Measurements from ENCODE around the gene HEBP2. TPM values are rescaled to one million over a fixed set of nuclear protein-coding genes. Genes with fewer than 3 reads are reported as not detected.

HEBP2 gene
- total RNA-seq, 4 donors from 2014 or later = 71.1 to 105 (median 77.8) TPM

- no peaks in the 10 kb centered on the region for H3K36me3 ChIP-seq
- H3K9me3 ChIP-seq = no peaks in the 10 kb centered on the region
- TF ChIP-seq CTCF (IDR thresholded peaks at IDR 0.05) (no peak), POLR2AphosphoS5 (IDR thresholded peaks at IDR 0.05) (no peak), POLR2A (IDR thresholded peaks at IDR 0.05) (no peak), EP300 (IDR thresholded peaks at IDR 0.05) (no peak)
- no peaks in the 10 kb centered on the region for H3K4me1 ChIP-seq
- no peaks in the 10 kb centered on the region for H3K27me3 ChIP-seq
- WGBS, 2 donors (ENCODE audit: low coverage in 1 of 2) = 90 to 93% methylated on average over 3 of the region's 3 CpGs
- H3K4me3 ChIP-seq = no peak overlapping the region
- no peak for ATAC-seq
- H3K27ac ChIP-seq = no peak overlapping the region
These were observed 17.1 kb upstream of the HEBP2 start for GRCh38 chr6:138386897-138387296.

GRCh38 chr6:138387577-138388368 is 16.2 kb upstream of the HEBP2 start:
- Histone ChIP-seq H3K36me3 (no peaks in the 10 kb centered on the region), H3K4me1 (no peaks in the 10 kb centered on the region), H3K9me3 (no peaks in the 10 kb centered on the region), H3K27me3 (no peaks in the 10 kb centered on the region), H3K27ac (no peak overlapping the region), H3K4me3 (no peak overlapping the region)
- TF ChIP-seq EP300 (IDR thresholded peaks at IDR 0.05) (no peak), CTCF (IDR thresholded peaks at IDR 0.05) (no peak), POLR2AphosphoS5 (IDR thresholded peaks at IDR 0.05) (no peak), POLR2A (IDR thresholded peaks at IDR 0.05) (no peak)
- no peak for ATAC-seq
- 84 to 92% methylated on average over 8 of the region's 8 CpGs for WGBS, 2 donors (ENCODE audit: low coverage in 1 of 2)

- ATAC-seq = no peak
- no peak for TF ChIP-seq POLR2A (IDR thresholded peaks at IDR 0.05)
- no peaks in the 10 kb centered on the region for H3K27me3 ChIP-seq
- no peaks in the 10 kb centered on the region for H3K4me1 ChIP-seq
- no peak overlapping the region for H3K4me3 ChIP-seq
- WGBS, 2 donors (ENCODE audit: low coverage in 1 of 2) = 82 to 86% methylated on average over 2 to 5 of the region's 5 CpGs
- no peaks in the 10 kb centered on the region for H3K36me3 ChIP-seq
- no peaks in the 10 kb centered on the region for H3K9me3 ChIP-seq
- no peak overlapping the region for H3K27ac ChIP-seq
These were observed 14.5 kb upstream of the HEBP2 start for GRCh38 chr6:138389551-138389950.

- TF ChIP-seq CTCF (IDR thresholded peaks at IDR 0.05) (no peak), POLR2A (IDR thresholded peaks at IDR 0.05) (no peak), POLR2AphosphoS5 (IDR thresholded peaks at IDR 0.05) (no peak), EP300 (IDR thresholded peaks at IDR 0.05) (no peak)
- H3K27ac ChIP-seq = no peak overlapping the region
- no peak for ATAC-seq
- WGBS, 2 donors (ENCODE audit: low coverage in 1 of 2) = 68 to 74% methylated on average over 5 of the region's 5 CpGs
- no peaks in the 10 kb centered on the region for H3K4me1 ChIP-seq
- H3K4me3 ChIP-seq = no peak overlapping the region
- H3K36me3 ChIP-seq = no peaks in the 10 kb centered on the region
- H3K9me3 ChIP-seq = no peaks in the 10 kb centered on the region
- H3K27me3 ChIP-seq = no peaks in the 10 kb centered on the region
These were observed 9.9 kb upstream of the HEBP2 start for GRCh38 chr6:138393871-138394783.

- WGBS, 2 donors (ENCODE audit: low coverage in 1 of 2) = 93 to 100% methylated on average over 1 to 5 of the region's 5 CpGs
- Histone ChIP-seq H3K36me3 (no peaks in the 10 kb centered on the region), H3K27me3 (no peaks in the 10 kb centered on the region), H3K27ac (no peak overlapping the region), H3K9me3 (no peaks in the 10 kb centered on the region), H3K4me1 (no peaks in the 10 kb centered on the region), H3K4me3 (no peak overlapping the region)
- no peak for ATAC-seq
- TF ChIP-seq EP300 (IDR thresholded peaks at IDR 0.05) (no peak), CTCF (IDR thresholded peaks at IDR 0.05) (no peak), POLR2AphosphoS5 (IDR thresholded peaks at IDR 0.05) (no peak)
These were observed 7.3 kb upstream of the HEBP2 start for GRCh38 chr6:138396709-138397108.

Data from gastroesophageal sphincter (tissue), 4 donors.